K562 (cell line): ENCODE results near the gene RETREG1. TPM values are rescaled to one million over a fixed set of nuclear protein-coding genes. Genes with fewer than 3 reads are reported as not detected.

ENCODE experiments used
- ATAC-seq: fragments of 200-7000 bp; cut with Tn5 transposase; 3 replicates; pipeline ENCODE4 v1.9.1; 2020; ENCODE audit warnings: moderate library complexity
- BruUV-seq: library from RNA; stranded (reverse); fragments of 400-500 nt; replicated peaks from 2 replicates; lab custom pipeline; 2021; lab: Mats Ljungman, UMichigan
- CTCF ChIA-PET: fragments of 300-600 bp; formaldehyde crosslinking; extraction: SDS; loops from one replicate; lab custom pipeline; 2021; ENCODE audit warnings: low intra/inter-chr PET ratio; lab: Yijun Ruan, JAX
- POLR2A ChIA-PET: fragments of 300-600, 350-650 bp; sonication (Branson Sonifier 250); formaldehyde crosslinking; extraction: SDS; loops from one replicate; lab custom pipeline; 2021; ENCODE audit warnings: antibody characterized with exemption, inconsistent platforms; lab: Yijun Ruan, JAX
- DNase-seq, 4 experiments: peaks; one replicate each; pipeline versions ENCODE4 v3.0.0 to v3.0.0-alpha.2; 2011 to 2018; ENCODE audit warnings: low spot score in 3 of 4, mixed read lengths in 3 of 4; ENCODE audit errors: extremely low read depth in 1 of 4
- FAIRE-seq: peaks from 2 replicates; lab custom pipeline; 2011; peaks lifted over from hg19 to GRCh38; lab: Jason Lieb, UNC
- H2AFZ ChIP-seq: 2 replicates; pipeline ENCODE4 v1.6.0; 2011; ENCODE audit warnings: low read depth, low read length, control low read depth, inconsistent platforms
- H3K27ac ChIP-seq: fragments of 200-600 bp; 3 replicates; pipeline ENCODE4 v1.8.0; 2011; ENCODE audit warnings: low read depth, mild to moderate bottlenecking, control low read depth, inconsistent platforms, low read length, moderate library complexity, mixed read lengths; ENCODE audit errors: extremely low read depth
- H3K27me3 ChIP-seq, 2 experiments: fragments of 300-600 bp in 1 of 2; 2 replicates in 1 of 2; 3 replicates in 1 of 2; pipeline versions ENCODE4 v1.6.0 to v1.8.0; 2011; ENCODE audit warnings: inconsistent platforms in 2 of 2, low read length in 2 of 2, mild to moderate bottlenecking in 1 of 2, mixed read lengths in 1 of 2, moderate library complexity in 1 of 2; ENCODE audit not compliant: control insufficient read depth in 2 of 2, insufficient read depth in 2 of 2
- H3K36me3 ChIP-seq: fragments of 300-600 bp; 3 replicates; pipeline ENCODE4 v1.8.0; 2011; ENCODE audit warnings: mild to moderate bottlenecking, low read length, inconsistent platforms; ENCODE audit not compliant: control insufficient read depth, insufficient read depth
- H3K4me1 ChIP-seq, 2 experiments: fragments of 200-600 bp in 1 of 2; replicated peaks in 1 of 2; 2 replicates in 1 of 2; 3 replicates in 1 of 2; pipeline versions ENCODE4 v1.5.1 to v1.8.0; 2011; ENCODE audit warnings: inconsistent platforms in 2 of 2, low read length in 2 of 2, mild to moderate bottlenecking in 1 of 2, mixed read lengths in 1 of 2, moderate library complexity in 1 of 2; ENCODE audit not compliant: control insufficient read depth in 2 of 2, insufficient read depth in 2 of 2
- H3K4me2 ChIP-seq: 2 replicates; pipeline ENCODE4 v1.6.1; 2011; ENCODE audit warnings: low read length, control low read depth, inconsistent platforms, mixed read lengths; ENCODE audit not compliant: insufficient read depth
- H3K4me3 ChIP-seq: fragments of 200-600 bp; sonication (generic), shearing (Covaris generic); 2 replicates; pipeline ENCODE4 v1.5.1; 2016; ENCODE audit warnings: control low read depth, inconsistent platforms
- H3K79me2 ChIP-seq: fragments of 200-600 bp; 3 replicates; pipeline ENCODE4 v1.8.0; 2011; ENCODE audit warnings: low read length, inconsistent platforms; ENCODE audit not compliant: control insufficient read depth, insufficient read depth
- H3K9ac ChIP-seq, 2 experiments: 2 replicates each; pipeline versions ENCODE4 v1.6.0 to v1.6.1; 2011; ENCODE audit warnings: low read depth in 2 of 2, low read length in 2 of 2, control low read depth in 1 of 2, inconsistent platforms in 1 of 2, mild to moderate bottlenecking in 1 of 2, mixed read lengths in 1 of 2; ENCODE audit not compliant: insufficient read depth in 1 of 2
- H3K9me1 ChIP-seq: one replicate; pipeline ENCODE4 v1.6.0; 2011; ENCODE audit warnings: inconsistent platforms, mild to moderate bottlenecking, low read length, moderate library complexity; ENCODE audit not compliant: control insufficient read depth, insufficient read depth
- H3K9me3 ChIP-seq: replicated peaks from 2 replicates; pipeline ENCODE4 v1.5.1; 2011; ENCODE audit warnings: low read depth, low read length, inconsistent platforms; ENCODE audit not compliant: control insufficient read depth, insufficient read depth
- H4K20me1 ChIP-seq: replicated peaks from 2 replicates; pipeline ENCODE4 v1.6.1; 2011; ENCODE audit warnings: low read length, inconsistent platforms, mixed read lengths; ENCODE audit not compliant: control insufficient read depth, insufficient read depth
- BRD9 ChIP-seq: fragments of 450-650 bp; IDR thresholded peaks from 2 replicates; pipeline ENCODE4 v1.6.1; 2018; ENCODE audit warnings: low read depth; ENCODE audit not compliant: partially characterized antibody
- ESRRA ChIP-seq: fragments of 450-650 bp; IDR thresholded peaks from 2 replicates; pipeline ENCODE4 v1.6.1; 2014; ENCODE audit warnings: low read depth, mild to moderate bottlenecking, moderate library complexity, borderline replicate concordance
- FOXK2 ChIP-seq, 2 experiments: fragments of 450-650 bp; IDR thresholded peaks in 1 of 2; conservative IDR thresholded peaks in 1 of 2; 2 replicates each; pipeline ENCODE4 v1.6.1; 2016; ENCODE audit warnings: low read depth in 2 of 2, mild to moderate bottlenecking in 1 of 2
- MAX ChIP-seq: sonication (generic); formaldehyde crosslinking; IDR thresholded peaks from 2 replicates; pipeline ENCODE4 v1.9.0; 2022; ENCODE audit warnings: mild to moderate bottlenecking, missing genetic modification reagents
- MXI1 ChIP-seq: IDR thresholded peaks from 2 replicates; pipeline ENCODE4 v1.6.1; 2011; ENCODE audit warnings: low read depth, mild to moderate bottlenecking, improper control_type of control experiment, low read length
- PHB2 ChIP-seq: fragments of 450-650 bp; IDR thresholded peaks from 2 replicates; pipeline ENCODE4 v1.6.1; 2017; ENCODE audit warnings: low read depth
- PYGO2 ChIP-seq: fragments of 450-650 bp; IDR thresholded peaks from 2 replicates; pipeline ENCODE4 v1.6.1; 2016; ENCODE audit warnings: mild to moderate bottlenecking, missing genetic modification characterization, moderate library complexity, missing compliant biosample characterization
- RBM15 ChIP-seq: fragments of 200-400 bp; formaldehyde crosslinking; IDR thresholded peaks from 2 replicates; pipeline ENCODE4 v1.6.1; 2018; ENCODE audit warnings: mild to moderate bottlenecking, low read length, moderate library complexity; ENCODE audit not compliant: insufficient read depth
- RFX5 ChIP-seq: IDR thresholded peaks from 2 replicates; pipeline ENCODE4 v1.6.1; 2011; ENCODE audit warnings: low read depth, mild to moderate bottlenecking, improper control_type of control experiment, low read length
- SFPQ ChIP-seq: fragments of 200-400 bp; formaldehyde crosslinking; IDR thresholded peaks from 2 replicates; pipeline ENCODE4 v1.6.1; 2017; ENCODE audit warnings: mild to moderate bottlenecking, low read depth, low read length, moderate library complexity
- STAT5A ChIP-seq: IDR thresholded peaks from 2 replicates; pipeline ENCODE4 v1.6.1; 2012; ENCODE audit warnings: low read length, inconsistent platforms, borderline replicate concordance
- ZNF507 ChIP-seq: conservative IDR thresholded peaks from 2 replicates; pipeline ENCODE4 v1.6.1; 2017; ENCODE audit warnings: missing genetic modification characterization, missing compliant biosample characterization
- ZNF76 ChIP-seq: fragments of 250-450 bp; sonication (Bioruptor Pico); IDR thresholded peaks from 2 replicates; pipeline ENCODE4 v1.4.0; 2020; ENCODE audit warnings: mild to moderate bottlenecking, moderate library complexity, borderline replicate concordance
- WGBS: fragments of 100-300 bp; shearing (Covaris generic); methylation state at CpG from one replicate; pipeline ENCODE4 v1.1.6; 2016; ENCODE audit warnings: low coverage, mixed read lengths; ENCODE audit not compliant: insufficient coverage; ENCODE audit errors: missing lambda C conversion rate; 5-methylcytosine and 5-hydroxymethylcytosine counted together
- in situ Hi-C: fragments of 300-500 bp; cut with MboI; formaldehyde crosslinking; loops from 4 replicates; pipeline ENCODE4 v1.15.0; 2018; ENCODE audit warnings: inconsistent platforms, mixed read lengths
- intact Hi-C: fragments of 100-400 bp; cut with micrococcal nuclease; formaldehyde crosslinking; loops from 2 replicates; pipeline ENCODE4 v1.14.2; 2022
- polyA plus RNA-seq, 8 experiments: library from polyadenylated mRNA; depleted of rRNA in 4 of 8; stranded (reverse) in 5 of 8; unstranded in 3 of 8; fragments of >200 nt; fragmentation: Nextera tagmentation in 2 of 8; fragmentation: Illumina TruSeq in 1 of 8; extraction: Ambion mirVana in 2 of 8; extraction: Trizol in 1 of 8; gene quantifications; 2 replicates each; pipeline versions ENCODE4 v1.2.1 to v1.2.3, GENCODE V29; 2011 to 2014; ENCODE audit warnings: inconsistent platforms in 1 of 8, missing spikeins in 1 of 8
- total RNA-seq, 7 experiments: library from RNA; depleted of rRNA in 6 of 7; stranded (reverse); fragments of >200 nt in 6 of 7; fragmentation: Illumina TruSeq in 2 of 7; extraction: Trizol in 2 of 7; gene quantifications; 2 replicates each; pipeline versions ENCODE4 v1.2.1 to v1.2.3, GENCODE V29; 2011 to 2021; ENCODE audit warnings: low replicate concordance in 1 of 7

RETREG1 gene
- total and polyA plus RNA-seq, 9 of the 15 experiments (the other 6 are each of a cell fraction or from before 2014, with no cell fraction given) = 0.01 to 0.20 (median 0.08) TPM; not detected in 5

GRCh38 chr5:16561660-16562059 lies 55.1 kb downstream of the RETREG1 start:
- in situ Hi-C loops = no loop called here
- CTCF ChIA-PET = no interaction called here
- Histone ChIP-seq H3K36me3 (no peaks in the 10 kb centered on the region), H3K9me3 (no peaks in the 10 kb centered on the region), H2AFZ (no peak overlapping the region), H3K4me1 (no peaks in the 10 kb centered on the region), H3K27ac (no peak overlapping the region), H3K9me1 (no peaks in the 10 kb centered on the region), H4K20me1 (no peaks in the 10 kb centered on the region), H3K9ac (no peak overlapping the region), H3K27me3 (peaks cover 4 to 10% of the 10 kb centered on the region in 2 experiments; a peak in 2 of 5 replicates), H3K79me2 (no peaks in the 10 kb centered on the region), H3K4me3 (no peak overlapping the region), H3K4me2 (no peak overlapping the region)
- intact Hi-C loops = no loop called here
- BruUV-seq = no TSS peak
- DNase-seq (no peak), ATAC-seq (no peak), FAIRE-seq (no peak)
- POLR2A ChIA-PET = interaction anchor here (0.5 to 0.6 kb wide), 2 partner anchors 31 to 623 kb away, joined by 3 read pairs; no protein-coding TSS in a partner anchor
- WGBS = 0% methylated on average over 3 of the region's 3 CpGs
- TF ChIP-seq BRD9 = no peak
- no peak for TF ChIP-seq MXI1
- TF ChIP-seq PYGO2 (tag) = no peak
- TF ChIP-seq PHB2 = no peak
- no peak for TF ChIP-seq FOXK2 (conservative IDR thresholded peaks at IDR 0.05 in 1 of 2, IDR thresholded peaks at IDR 0.05 in 1 of 2; ENCODE audit: low read depth in 2 of 2)
- no peak for TF ChIP-seq RFX5
- no peak for TF ChIP-seq MAX
- no peak for TF ChIP-seq ESRRA
- no peak for TF ChIP-seq ZNF507 (tag)
- TF ChIP-seq STAT5A = no peak
- no peak for TF ChIP-seq RBM15
- no peak for TF ChIP-seq SFPQ
- TF ChIP-seq ZNF76 = no peak
